Stimulated activated CD4-positive, alpha-beta T cell treated with anti-CD3 and anti-CD28 coated beads, Interleukin-4, amount 100 ng/mL, for 1 hour (primary cell): ENCODE measurements around the gene TMTC1.
"Not testable (repeated sequence)": the region's sequence is repeated elsewhere in the genome, so short reads cannot be mapped to it uniquely, and the experiment has no call there.

Experiments used
- DNase-seq: peaks from one replicate; pipeline ENCODE4 v3.0.0-alpha.2; 2020

The TMTC1 gene

DNA sequence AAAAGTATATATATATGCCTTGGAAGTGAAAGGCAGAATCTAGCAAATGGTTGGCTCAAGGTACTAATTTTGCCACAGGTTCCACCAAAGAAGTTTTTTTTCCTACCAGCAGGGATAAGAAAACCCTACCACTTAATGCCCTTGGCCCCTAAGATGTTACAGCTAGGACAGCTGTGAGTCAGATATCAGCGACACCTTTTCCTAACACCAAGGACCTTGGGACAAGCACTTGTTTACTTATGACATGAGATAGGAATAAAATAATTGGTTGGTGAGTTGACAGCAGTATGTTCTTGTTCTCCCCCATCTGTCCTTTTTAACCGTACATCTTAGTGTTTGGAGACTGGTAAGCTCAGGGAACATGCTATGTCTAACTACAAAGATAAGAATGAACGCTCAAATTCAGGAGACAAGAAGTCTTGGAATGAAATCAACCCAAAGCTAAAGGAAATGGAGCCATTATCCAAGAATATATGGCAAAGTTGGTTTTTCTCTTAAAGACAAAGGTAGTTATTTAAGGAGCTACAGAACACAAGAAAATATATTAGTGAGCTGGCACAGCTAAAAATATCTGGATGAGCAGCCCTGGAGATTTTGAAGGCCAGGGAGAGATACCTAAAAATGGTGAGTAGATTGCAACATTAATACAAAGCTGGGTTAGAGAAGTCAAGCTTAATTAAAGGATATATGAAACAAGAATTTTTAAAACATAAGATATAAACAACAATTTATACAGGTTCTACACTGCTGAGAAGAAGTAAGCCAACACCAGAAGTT lies 126.8 kb downstream of the TMTC1 start:
- DNase-seq: no peak

DNA sequence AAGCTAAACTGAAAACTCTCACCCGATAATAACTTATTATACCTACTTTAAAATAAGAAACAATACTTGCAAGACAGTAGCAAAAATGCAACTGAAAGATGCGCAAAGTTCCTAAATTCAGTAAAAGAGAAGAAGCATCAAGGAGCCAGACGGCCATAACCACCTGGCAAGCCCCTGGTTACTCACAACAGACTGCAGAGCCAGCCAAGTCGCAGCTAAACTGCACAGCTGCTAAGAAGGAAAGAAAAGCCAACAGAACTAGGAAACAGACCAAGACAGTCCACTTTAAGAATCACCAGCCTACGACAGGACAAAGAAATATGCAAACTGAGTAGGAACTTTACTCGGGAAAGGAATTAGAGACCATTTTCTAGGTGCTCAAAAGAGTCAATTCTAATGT lies 127.9 kb downstream of the TMTC1 start:
- DNase-seq: no peak

DNA sequence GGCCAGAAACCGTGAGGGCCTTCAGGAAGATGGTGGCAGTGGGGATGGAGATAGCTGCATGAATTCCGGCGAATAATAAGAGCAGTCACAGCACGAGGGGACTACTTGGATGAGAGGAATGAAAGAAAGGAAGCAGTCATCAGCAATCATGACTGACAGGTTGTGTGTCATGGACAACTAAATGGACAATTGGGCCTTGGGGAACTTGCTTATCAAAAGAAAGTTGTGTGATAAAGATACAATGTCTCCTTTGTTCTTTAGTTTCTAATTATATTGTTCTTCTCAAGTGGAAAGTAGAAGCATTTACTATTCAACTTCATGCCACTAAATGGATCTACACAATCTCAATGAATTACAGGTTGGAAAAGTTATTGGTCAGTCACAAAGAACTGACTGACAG lies 130.5 kb downstream of the TMTC1 start:
- DNase-seq: no peak

DNA sequence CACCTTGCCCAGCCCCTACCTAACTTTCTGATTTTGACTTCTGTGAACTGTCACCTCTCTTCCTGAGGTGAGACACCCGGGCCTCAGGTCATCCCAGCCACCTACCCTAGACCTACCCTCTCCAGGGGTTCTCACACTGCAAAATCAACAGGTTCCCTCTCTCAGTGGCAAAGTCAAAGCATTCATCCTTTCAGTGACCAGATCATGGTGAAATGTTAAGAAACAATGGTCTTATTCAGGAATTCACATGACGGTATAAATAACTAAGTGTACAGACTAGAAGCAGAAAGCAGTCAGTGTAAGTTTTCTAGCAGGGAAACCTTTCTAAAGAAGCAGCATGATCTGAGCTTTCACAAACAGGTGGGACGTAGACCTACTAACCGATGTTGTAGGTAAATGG lies 133.4 kb downstream of the TMTC1 start:
- DNase-seq: no peak

DNA sequence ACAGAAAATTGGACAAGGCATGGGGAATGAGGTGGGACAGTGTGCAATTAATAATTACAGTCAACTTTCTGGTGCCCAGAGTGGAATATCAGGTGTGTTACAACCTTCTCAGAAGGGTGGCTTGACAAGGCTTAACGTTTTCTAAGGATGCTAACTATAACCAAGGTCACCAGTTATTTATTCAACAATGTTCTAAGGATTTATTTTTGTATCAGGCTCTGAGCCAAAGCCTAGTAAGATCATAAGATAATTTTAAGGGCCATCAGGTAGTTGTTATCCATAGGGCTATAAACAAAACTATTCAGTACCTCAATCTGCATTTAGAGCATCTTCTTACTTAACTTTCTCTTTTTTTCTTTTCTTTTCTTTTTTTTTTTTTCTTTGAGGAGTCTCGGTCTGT lies 134.0 kb downstream of the TMTC1 start:
- no peak for DNase-seq

DNA sequence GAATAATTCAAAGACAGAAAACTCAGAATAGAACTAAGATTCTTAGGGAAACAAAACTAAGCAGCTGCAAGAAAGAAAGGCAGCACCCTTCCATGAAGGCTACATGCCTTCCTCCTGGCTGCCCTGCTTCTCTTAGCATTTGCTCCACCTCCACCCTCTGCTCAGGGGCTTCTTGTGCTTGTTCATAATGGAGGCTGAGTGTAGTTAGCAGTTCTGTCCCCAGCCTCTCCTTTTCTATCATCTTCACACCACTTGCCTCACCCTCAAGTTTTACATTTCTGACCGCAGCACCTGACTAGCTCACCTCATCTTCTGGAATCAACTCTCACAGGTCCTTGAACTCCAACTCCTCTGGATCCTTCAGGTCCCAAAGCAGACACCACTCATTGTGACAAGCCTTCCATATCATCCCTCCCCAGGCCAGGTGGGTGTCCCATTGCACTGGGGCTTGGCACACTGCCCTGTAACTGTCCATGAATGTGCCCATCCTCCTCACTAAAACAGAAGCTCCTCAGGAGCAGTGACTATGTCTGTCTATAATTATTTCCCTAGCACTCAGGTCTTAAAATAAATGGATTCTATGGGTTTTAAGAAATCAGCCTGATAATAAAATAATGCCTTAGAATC lies 139.1 kb downstream of the TMTC1 start:
- DNase-seq: no peak

DNA sequence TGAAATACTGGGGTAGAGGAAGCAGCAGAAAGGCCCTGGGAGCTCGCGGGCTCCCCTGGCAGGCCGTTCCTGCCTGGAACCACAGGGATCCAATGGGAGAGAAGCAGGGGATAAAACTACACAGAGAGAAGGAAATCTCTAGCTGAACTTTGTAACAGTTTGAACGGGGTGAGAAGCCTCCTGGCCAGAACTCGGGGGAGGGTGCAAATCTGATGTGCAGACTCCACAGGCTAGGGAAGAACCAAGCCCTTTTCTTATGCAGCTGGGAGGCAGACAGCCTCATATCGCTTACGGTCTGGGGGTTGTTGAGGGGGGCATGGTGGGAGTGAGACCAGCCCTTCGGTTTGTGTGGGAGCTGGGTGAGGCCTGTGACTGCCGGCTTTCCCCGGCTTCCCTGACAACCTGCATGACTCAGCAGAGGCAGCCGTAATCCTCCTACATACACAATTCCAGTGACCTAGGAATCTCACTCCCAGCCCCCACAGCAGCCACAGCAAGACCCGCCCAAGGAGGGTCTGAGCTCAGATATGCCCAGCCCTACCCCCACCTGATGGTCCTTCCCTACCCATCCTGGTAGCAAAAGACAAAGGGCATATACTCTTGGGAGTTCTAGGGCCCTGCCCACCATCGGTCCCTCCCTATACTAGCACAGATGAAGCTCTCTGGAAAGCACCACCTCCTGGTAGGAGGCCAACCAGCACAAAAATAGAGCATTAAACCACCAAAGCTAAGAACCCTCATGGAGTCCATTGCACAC lies 143.0 kb downstream of the TMTC1 start:
- no peak for DNase-seq

DNA sequence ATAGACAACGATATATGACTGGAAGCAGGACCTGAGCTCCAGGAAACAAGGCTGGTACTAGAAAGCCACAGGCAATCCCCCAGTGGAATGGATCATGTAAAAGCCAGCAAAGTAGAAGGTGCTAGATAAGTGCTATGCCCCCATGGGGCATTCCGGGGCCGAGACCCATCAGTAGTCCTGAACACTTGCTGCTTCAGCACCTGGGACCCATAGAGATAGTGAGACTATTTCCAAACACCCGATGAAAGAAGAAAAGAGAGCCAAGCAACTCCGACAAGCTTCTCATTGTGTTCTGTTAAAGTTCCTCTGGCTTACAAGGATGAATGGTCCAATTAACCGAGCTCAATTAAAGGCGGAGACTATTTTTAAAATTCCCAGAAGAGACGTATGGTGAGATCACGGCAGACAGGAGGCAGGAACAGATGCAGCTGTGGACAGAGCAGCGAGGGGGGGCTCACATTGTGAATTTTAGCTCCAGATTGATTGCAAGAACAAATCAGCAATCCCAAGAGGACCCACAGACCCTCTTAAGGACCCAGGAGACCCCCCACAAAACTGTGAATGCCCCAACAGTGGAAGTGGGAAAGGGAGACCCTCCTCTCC lies 143.7 kb downstream of the TMTC1 start:
- no peak for DNase-seq

DNA sequence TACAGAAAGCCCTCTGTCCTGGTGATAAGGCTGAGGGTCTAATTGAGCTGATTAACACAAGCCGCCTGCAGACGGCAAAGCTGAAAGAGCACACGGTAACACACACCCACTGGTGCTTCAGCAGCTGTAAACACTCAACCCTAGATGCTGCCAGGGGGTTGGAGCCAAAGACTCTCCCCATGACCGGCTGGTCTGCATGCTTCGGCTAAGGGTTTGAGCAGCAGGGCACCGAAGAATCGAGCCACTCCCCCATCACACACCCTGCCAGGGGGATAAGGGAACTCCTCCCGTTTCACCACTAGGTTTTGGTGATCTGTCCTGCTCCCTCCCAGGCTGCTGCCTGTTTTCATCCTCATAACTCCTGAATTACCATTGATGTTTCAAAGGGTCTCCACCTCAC lies 145.2 kb downstream of the TMTC1 start:
- DNase-seq: no peak

DNA sequence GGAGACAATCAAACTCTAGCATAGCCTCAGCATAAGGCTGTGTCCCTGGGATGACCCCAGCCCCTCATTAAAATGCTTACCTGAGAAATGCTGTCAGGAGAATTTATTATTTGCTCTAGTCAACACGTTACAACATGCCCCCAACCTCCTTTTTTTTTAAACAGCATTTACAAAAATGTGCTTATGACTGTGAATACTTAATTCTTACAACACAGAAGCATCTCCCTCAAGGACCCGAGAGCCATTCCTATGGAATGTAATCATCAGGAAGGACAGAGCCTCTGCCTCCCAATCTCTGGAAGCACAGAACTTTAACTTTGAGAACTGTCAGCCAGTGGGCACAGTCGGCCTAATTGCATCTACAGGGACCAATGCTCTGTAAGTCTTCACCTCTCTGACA lies 149.7 kb downstream of the TMTC1 start:
- DNase-seq: no peak

DNA sequence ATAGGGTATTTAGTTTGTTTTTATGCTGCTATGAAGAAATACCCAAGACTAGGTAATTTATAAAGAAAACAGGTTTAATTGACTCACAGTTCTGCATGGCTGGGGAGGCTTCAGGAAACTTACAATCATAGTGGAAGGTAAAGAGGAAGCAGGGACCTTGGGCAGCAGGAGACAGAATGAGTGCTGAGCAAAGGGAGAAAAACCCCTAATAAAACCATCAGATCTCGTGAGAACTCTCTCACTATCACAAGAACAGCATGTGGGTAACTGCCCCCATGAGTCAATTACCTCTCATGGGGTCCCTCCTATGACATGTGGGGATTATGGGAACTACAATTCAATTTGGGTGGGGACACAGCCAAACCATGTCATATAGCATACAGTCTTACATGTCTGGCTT lies 153.6 kb downstream of the TMTC1 start:
- not testable (repeated sequence) for DNase-seq

DNA sequence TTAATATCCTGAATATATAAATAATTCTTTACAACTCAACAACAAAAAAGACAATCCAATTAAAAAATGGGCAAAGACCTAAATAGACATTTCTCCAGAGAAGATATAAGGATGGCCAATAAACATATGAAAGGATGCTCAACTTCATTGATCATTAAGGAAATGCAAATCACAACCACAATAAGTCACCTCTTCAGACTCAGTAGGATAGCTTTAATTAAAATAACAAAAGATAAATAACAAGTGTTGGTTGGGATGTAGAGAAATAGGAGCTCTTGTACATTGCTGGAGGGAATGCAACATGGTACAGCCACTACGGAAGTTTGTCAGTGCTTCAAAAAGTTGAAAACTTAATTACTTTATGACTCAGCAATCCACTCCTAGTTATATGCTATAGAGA lies 156.5 kb downstream of the TMTC1 start:
- no peak for DNase-seq

DNA sequence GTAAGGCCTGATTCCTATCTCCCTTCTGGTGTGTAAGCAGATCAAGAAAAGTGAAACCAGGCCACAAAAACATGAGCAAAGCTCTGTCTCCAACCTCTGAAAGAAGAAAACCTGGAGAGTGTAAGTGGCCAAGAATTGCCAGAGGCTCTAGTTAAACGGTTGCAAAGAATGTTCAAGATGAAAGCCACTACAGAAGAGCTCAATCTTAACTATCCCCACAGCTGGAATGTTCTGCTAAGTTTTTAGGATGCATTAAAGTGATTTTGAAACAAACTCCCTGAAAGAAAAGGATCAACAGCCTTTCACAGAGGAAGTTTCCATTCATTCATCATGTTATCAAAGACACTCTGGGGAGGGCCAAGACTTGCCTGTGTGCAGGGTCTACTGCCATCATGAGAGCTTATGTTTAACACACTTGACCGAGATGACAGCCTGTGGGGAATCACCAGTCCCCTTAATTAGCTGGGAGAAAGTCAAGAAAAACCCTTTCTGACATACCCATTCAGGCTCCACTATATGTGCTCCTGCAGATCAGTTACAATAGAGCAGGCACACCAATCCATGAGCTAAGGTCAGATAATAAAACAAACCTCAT lies 158.3 kb downstream of the TMTC1 start:
- DNase-seq: no peak

DNA sequence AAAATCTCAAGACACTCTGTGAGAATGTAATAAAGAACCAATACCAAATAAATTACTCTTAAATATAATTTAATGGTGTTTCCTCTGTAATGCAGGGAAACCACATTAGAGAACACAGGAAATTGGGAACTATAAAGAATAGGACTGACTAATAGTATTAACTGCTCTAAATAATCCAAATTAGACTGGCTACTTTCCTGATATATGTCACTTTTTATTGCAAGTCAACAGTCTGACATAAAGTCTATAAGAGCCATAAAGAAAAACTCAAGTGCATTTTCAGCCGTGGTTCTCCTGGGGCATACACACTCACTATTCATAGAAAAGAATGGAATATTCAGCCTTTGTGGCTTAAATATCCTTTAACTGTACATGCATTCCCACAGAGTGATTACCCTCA lies 161.5 kb downstream of the TMTC1 start:
- no peak for DNase-seq

DNA sequence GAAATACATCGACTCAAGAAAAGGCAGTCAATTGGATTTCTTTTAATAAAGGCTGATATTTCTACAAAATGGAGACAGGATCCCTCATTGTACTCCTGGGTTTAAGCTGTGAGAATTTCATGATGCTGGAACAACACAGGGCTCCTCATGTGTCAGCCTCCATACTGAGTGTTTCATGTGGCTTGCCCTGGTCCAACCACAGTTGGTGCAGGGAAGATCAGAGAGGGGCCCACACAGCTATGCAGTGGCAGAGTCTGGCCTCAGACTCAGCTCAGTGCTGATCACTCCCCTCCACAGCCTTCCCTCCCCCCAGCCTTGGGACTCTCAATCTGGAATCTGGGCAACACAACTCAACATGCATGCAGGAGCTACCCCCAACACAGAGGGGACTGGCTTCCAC lies 163.7 kb downstream of the TMTC1 start:
- DNase-seq: no peak

DNA sequence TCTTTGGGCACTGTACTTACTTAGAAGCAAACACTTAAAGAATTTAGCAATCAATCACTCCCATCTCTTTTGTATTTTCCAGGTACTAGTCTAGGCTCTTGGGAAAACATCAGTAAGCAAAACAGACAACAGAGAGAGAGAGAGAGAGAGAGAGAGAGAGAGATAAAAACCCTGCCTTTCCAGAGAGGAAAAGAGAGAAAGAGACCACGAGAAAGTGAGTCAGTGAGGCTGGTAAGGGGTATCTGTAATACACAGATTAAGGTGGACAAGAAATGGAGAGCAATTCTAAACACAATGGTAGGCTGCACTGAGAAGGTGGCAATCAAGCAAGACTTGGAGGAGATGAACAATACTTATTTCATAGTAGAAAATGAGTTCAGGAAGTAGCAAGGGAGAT lies 166.3 kb downstream of the TMTC1 start:
- no peak for DNase-seq

DNA sequence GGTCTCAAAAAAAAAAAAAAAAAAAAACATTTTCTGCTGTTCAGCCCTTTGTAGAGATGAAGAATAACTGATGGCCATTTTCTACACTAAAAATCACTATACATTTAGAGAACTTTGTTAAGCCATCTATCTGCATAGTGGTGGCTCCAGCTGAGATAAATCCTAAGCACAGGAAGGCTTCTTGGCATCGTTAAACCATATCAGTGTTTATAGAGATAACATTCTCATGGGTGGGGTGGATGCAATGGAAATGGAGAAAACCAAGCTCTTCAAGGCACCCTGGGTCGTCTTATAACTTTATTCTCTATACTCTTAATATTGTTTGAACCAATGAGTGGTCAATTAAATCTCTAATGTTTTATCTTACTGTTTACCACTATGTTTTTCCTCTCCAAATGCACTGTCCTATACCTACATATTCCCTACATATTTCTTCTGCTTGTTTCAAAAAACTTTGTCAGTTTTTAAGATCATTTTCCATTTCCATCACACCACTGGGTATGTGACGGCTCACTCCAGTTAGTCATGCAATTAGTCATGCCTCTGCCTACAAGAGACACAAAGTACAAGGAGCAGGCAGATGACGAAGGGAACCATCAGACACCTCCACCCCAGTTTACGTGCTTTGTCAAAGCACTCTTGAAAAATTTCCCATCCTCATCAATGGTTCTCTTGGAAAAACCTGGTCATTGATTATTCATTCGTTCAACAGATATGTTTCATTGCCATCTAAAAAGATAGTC lies 166.9 kb downstream of the TMTC1 start:
- DNase-seq: no peak

DNA sequence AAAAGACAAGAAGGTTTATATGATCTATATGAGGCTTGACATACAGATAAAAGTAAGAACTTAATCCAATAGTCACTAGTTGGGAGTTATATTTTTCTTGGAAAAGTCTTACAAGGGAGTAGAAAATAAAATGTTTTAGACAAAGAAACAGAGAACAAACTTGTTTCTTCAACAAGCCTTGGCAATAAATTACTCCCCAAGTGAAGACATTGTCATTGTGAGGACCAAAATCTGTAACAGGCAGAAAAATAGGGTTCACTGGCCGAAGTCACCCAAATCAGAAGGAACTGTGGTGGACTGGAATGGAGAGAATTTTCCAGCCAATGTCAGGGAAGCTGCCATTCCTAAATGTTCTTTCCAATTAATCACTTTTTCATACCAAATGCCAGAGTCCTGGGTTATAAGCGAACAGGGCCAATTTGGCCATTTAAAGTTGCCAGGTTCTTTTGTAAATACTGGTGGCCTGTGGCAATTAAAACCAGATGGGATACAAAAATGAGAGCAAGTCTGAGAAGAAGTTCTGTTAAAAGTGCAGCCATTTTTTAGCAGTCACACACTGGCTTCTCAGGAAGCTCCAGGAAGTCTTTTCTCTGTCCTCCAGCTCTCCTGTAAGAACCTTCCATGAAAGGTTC lies 168.9 kb downstream of the TMTC1 start:
- DNase-seq: no peak

DNA sequence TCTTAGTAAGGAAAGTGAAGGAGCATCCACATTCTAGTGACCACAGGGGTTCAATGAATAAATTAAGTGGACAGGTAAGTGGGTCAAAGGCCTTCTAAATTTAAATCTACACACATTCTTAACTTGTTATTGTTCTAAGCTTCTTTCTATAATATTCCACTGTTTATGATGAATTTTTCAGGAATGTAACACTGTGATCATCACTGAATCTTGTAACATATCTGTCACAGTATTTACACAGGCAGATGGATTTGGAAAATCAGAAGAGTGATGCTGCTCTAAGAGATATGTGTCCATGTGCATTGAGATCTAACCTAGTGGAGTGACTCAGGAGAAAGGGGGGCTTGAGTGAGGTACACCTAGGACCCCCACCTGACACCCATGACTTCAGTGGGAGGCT lies 170.8 kb downstream of the TMTC1 start:
- DNase-seq: no peak

DNA sequence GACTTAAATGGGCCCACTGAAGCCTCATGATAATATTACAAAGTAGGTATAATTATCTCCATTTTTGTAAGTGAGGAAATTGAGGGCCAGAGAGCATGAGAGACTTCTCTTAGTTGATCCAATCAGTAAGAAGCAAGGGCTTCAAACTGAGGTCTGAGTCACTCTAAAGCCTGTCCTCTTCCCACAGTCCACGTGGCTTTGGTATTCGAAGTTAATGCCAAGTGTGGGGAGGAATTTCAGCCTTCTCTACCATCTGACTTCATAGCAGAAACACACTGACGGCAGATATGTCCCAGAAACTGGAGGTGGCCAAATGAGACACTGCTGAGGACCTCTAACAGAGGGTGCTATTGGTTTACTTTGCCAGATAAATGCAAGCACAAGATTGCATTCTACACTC lies 171.8 kb downstream of the TMTC1 start:
- no peak for DNase-seq

DNA sequence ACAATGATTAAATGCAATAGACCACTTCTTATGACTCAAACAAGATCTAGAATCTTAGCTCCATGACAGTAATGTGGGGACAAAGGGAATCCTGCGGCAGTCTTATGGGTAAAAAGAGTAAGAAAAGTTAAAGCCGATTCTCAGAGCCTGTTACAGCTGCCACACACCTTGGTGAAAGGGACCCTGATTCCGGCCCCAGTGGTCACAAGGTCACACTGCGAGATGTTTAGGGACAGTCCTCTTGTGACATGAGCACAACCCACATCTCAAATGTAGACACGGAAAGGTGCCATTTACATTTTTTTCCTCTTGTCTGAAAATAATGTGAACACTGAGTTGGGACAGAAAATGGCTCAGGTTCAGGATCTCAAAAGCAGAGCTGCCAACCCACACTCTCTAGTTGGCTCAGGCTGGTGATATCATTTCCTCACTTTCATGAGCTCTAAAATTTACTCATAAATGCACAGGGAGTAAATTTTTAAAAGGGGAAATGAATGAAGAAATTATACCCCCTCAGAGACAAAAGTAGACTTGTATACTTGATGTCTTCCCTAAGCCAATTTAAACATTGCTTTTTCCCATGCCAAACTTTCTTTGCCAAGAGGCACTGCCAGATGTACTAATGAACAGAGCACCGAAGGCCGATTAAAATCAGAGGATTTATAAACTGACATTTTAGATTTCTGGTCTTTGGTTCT lies 173.1 kb downstream of the TMTC1 start:
- DNase-seq: no peak
